ENCODE data around the gene PLAAT4. TPM values are rescaled to one million over a fixed set of nuclear protein-coding genes. Genes with fewer than 3 reads are reported as not detected.
A peak's percentile ranks its signal among the peaks of the same experiment; 100 is the strongest.

The PLAAT4 gene
- total and polyA plus RNA-seq, 2 of the 13 experiments (the other 11 are each of a cell fraction or from before 2014, with no cell fraction given), result 0.71 to 1.00 TPM

GRCh38 chr11:63564784-63565350 lies 28.3 kb downstream of the PLAAT4 start (continued):
- no peak for TF ChIP-seq ZNF142 (CRISPR knock-in tag; IDR thresholded peaks at IDR 0.05)
- no peak for TF ChIP-seq GPN1 (CRISPR knock-in tag; IDR thresholded peaks at IDR 0.05; ENCODE audit: borderline replicate concordance)
- no peak for TF ChIP-seq NFIB (CRISPR knock-in tag; IDR thresholded peaks at IDR 0.05; ENCODE audit: borderline replicate concordance)
- no peak for TF ChIP-seq ERF (CRISPR knock-in tag; IDR thresholded peaks at IDR 0.05)
- TF ChIP-seq HOXA5 (CRISPR knock-in tag; IDR thresholded peaks at IDR 0.05), result no peak

DNA sequence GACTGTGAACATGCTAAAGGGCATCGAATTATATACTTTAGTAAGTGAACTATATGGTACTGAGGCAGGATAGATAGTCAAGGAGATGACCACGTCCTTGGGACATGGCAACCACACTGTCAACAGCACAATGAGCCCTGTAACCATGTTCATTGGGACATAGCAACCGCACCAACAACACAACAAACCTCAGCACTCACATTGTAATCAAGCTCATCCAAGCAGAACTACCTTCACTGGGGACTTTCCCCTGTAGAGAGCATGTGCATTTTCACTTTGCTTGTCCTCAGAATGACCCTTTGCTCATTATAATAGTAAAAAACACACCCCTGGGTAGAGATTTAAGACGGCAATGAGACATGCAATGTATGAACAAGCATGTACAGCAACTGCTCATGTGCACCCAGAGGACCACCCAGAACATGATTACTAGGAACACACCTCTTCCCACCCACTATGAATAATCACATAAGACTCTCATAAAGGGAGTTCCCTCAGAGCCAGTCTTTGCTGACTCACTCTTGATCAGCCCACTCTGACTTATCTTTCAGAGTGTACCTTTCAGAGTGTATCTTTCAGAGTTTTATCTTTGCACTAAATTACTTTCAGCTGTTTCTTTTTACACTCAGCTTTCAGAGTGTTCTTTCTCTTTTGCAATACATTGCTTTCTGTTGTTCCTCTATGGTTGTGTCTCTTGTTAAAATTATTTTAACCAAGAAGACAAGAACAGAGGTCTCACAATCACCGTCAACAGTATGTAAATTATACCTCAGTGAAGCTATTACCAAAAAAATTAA lies 30.6 kb downstream of the PLAAT4 start:
- POLR2A ChIA-PET, result no interaction called here
- TF ChIP-seq MAFK (conservative IDR thresholded peaks at IDR 0.05 in 1 of 2, IDR thresholded peaks at IDR 0.05 in 1 of 2; ENCODE audit: low read length in 2 of 2) (0 out of 4 replicates have a peak, but pooled peaks of 1 of the 2 experiments have one; percentile 6), HOXD1 (CRISPR knock-in tag; IDR thresholded peaks at IDR 0.05) (no peak), GPN1 (CRISPR knock-in tag; IDR thresholded peaks at IDR 0.05; ENCODE audit: borderline replicate concordance) (no peak), SNAPC5 (CRISPR knock-in tag; IDR thresholded peaks at IDR 0.05; ENCODE audit: borderline replicate concordance) (no peak), NFE2 (CRISPR knock-in tag; IDR thresholded peaks at IDR 0.05) (peak; percentile 68; the same call in 1 of the 2 replicates), HOXA9 (CRISPR knock-in tag; IDR thresholded peaks at IDR 0.05; ENCODE audit: borderline replicate concordance) (no peak), KDM5A (IDR thresholded peaks at IDR 0.05; ENCODE audit: borderline replicate concordance, low read length) (no peak), NFE2L2 (IDR thresholded peaks at IDR 0.05; ENCODE audit: low read length) (peak; percentile 76), MAFF (IDR thresholded peaks at IDR 0.05; ENCODE audit: low read depth, low read length) (peak; percentile 21; the same call in 1 of the 2 replicates)
- TF ChIP-seq, protein P1, sequence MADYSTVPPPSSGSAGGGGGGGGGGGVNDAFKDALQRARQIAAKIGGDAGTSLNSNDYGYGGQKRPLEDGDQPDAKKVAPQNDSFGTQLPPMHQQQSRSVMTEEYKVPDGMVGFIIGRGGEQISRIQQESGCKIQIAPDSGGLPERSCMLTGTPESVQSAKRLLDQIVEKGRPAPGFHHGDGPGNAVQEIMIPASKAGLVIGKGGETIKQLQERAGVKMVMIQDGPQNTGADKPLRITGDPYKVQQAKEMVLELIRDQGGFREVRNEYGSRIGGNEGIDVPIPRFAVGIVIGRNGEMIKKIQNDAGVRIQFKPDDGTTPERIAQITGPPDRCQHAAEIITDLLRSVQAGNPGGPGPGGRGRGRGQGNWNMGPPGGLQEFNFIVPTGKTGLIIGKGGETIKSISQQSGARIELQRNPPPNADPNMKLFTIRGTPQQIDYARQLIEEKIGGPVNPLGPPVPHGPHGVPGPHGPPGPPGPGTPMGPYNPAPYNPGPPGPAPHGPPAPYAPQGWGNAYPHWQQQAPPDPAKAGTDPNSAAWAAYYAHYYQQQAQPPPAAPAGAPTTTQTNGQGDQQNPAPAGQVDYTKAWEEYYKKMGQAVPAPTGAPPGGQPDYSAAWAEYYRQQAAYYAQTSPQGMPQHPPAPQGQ (CRISPR knock-in tag; IDR thresholded peaks at IDR 0.05; ENCODE audit: borderline replicate concordance), result no peak

More for the DNA sequence above, 30.6 kb downstream of the PLAAT4 start:
- ATAC-seq, result peak; percentile 55
- intact Hi-C loops (cut with micrococcal nuclease; ENCODE audit: unreplicated experiment), result no loop called here
- peak overlapping the region; percentile 53 for H3K4me2 ChIP-seq (ENCODE audit: low read depth, low read length)
- BruUV-seq (replicated peaks), result no TSS peak
- no peak for FAIRE-seq
- no peaks in the 10 kb centered on the region for H3K36me3 ChIP-seq (replicated peaks in 1 of 2; ENCODE audit: control insufficient read depth in 1 of 2, insufficient read depth in 2 of 2, low read length in 2 of 2)
- no peaks in the 10 kb centered on the region for H3K79me2 ChIP-seq (ENCODE audit: insufficient read depth, low read length)
- CTCF ChIA-PET (ENCODE audit: low intra/inter-chr PET ratio, low total read pairs), result no interaction called here
- H3K9ac ChIP-seq (ENCODE audit: insufficient read depth, low read depth, low read length), result peak overlapping the region; percentile 23; the same call in 1 of the 2 replicates
- H3K9me3 ChIP-seq (ENCODE audit: low read length), result no peaks in the 10 kb centered on the region
- peak overlapping the region in 1 of 3 experiments; percentile 13; a peak in 1 of 6 replicates for H3K4me3 ChIP-seq (replicated peaks in 1 of 3; ENCODE audit: insufficient read depth in 1 of 3, low read depth in 2 of 3, low read length in 3 of 3)
- H3K27me3 ChIP-seq (ENCODE audit: control insufficient read depth in 1 of 2, insufficient read depth in 2 of 2, low read length in 2 of 2), result no peaks in the 10 kb centered on the region
- whole genome bisulfite sequencing (ENCODE audit: low lambda C conversion rate), result 19% methylated on average over 5 of the region's 5 CpGs
- no peak overlapping the region for H3K27ac ChIP-seq (ENCODE audit: extremely low read length, insufficient read depth, low read length)
- no peak overlapping the region for H2AFZ ChIP-seq (ENCODE audit: low read length)
- DNase-seq (ENCODE audit: low spot score), result peak; percentile 32
- H3K4me1 ChIP-seq (ENCODE audit: insufficient read depth, low read length), result peaks cover 29% of the 10 kb centered on the region
- H4K20me1 ChIP-seq (ENCODE audit: insufficient read depth, low read length), result no peaks in the 10 kb centered on the region
- in situ Hi-C loops (cut with HindIII; ENCODE audit: extremely low pct_ligation_motif_present, low pct_unique_long_range_greater_than_20kb), result no loop called here
